GM13976 (cell line): ENCODE results near the gene KCNIP3.

Source experiments
- DNase-seq: peaks from one replicate; pipeline ENCODE4 v3.0.0; 2012; ENCODE audit warnings: low spot score
- CTCF ChIP-seq: IDR thresholded peaks from 2 replicates; pipeline ENCODE4 v1.5.1; 2012; ENCODE audit warnings: borderline replicate concordance, mild to moderate bottlenecking; ENCODE audit not compliant: insufficient read depth; ENCODE audit errors: extremely low read depth, missing control alignments, control extremely low read depth
- in situ Hi-C: fragments of 300-500 bp; cut with MboI; formaldehyde crosslinking; loops from one replicate; pipeline ENCODE4 v1.12.0; 2022; ENCODE audit warnings: low sequenced_read_pairs, mixed read lengths, inconsistent platforms; ENCODE audit not compliant: unreplicated experiment

The KCNIP3 gene

GRCh38 chr2:95326433-95327140 is 29.4 kb downstream of the KCNIP3 start:
- TF ChIP-seq CTCF = no peak
- DNase-seq = no peak
- in situ Hi-C loops = no loop called here

- in situ Hi-C loops = no loop called here
- no peak for TF ChIP-seq CTCF
- no peak for DNase-seq
These were observed 30.7 kb downstream of the KCNIP3 start for GRCh38 chr2:95327861-95328260.

GRCh38 chr2:95328358-95329125 is 31.4 kb downstream of the KCNIP3 start:
- no peak for DNase-seq
- TF ChIP-seq CTCF = no peak
- in situ Hi-C loops = no loop called here

GRCh38 chr2:95329401-95329800 is 32.3 kb downstream of the KCNIP3 start:
- in situ Hi-C loops = no loop called here
- no peak for DNase-seq
- TF ChIP-seq CTCF = no peak

- in situ Hi-C loops = no loop called here
- DNase-seq = no peak
- TF ChIP-seq CTCF = no peak
These were observed 33.0 kb downstream of the KCNIP3 start for GRCh38 chr2:95329891-95330793.

GRCh38 chr2:95330794-95331338 is 33.7 kb downstream of the KCNIP3 start:
- DNase-seq = no peak
- TF ChIP-seq CTCF = no peak
- in situ Hi-C loops = no loop called here
